Activated CD4-positive, alpha-beta T cell treated with anti-CD3 and anti-CD28 coated beads for 1 hour (primary cell): ENCODE data around the gene EMILIN3.
A peak's percentile ranks its signal among the peaks of the same experiment; 100 is the strongest.

Experiments used
- DNase-seq: peaks from one replicate; pipeline ENCODE4 v3.0.0-alpha.2; 2020

Gene EMILIN3

GRCh38 chr20:41344477-41344876 lies 22.1 kb downstream of the EMILIN3 start:
- DNase-seq: no peak

GRCh38 chr20:41342474-41343464 lies 23.8 kb downstream of the EMILIN3 start:
- DNase-seq: no peak

- DNase-seq: peak; percentile 31
These were observed 26.1 kb downstream of the EMILIN3 start, which contains the start of gene LPIN3 for GRCh38 chr20:41340327-41341055. LPIN3 (plus strand) TSS chr20:41340821; CDS start chr20:41345804, 4,983 bp downstream.

- peak; percentile 77 for DNase-seq
These were observed 26.7 kb downstream of the EMILIN3 start for GRCh38 chr20:41339957-41340326.

GRCh38 chr20:41336711-41337492 lies 29.7 kb downstream of the EMILIN3 start:
- DNase-seq: no peak

GRCh38 chr20:41335591-41335990 lies 31.0 kb downstream of the EMILIN3 start:
- DNase-seq: no peak

- no peak for DNase-seq
These were observed 31.9 kb downstream of the EMILIN3 start for GRCh38 chr20:41334443-41335421.

GRCh38 chr20:41334036-41334435 lies 32.6 kb downstream of the EMILIN3 start:
- DNase-seq: no peak

GRCh38 chr20:41331731-41332130 lies 34.9 kb downstream of the EMILIN3 start:
- DNase-seq: no peak

- no peak for DNase-seq
These were observed 35.7 kb downstream of the EMILIN3 start for GRCh38 chr20:41330941-41331340.

- DNase-seq: no peak
These were observed 36.3 kb downstream of the EMILIN3 start for GRCh38 chr20:41330343-41330720.

GRCh38 chr20:41329435-41330342 lies 36.9 kb downstream of the EMILIN3 start:
- peak; percentile 55 for DNase-seq

GRCh38 chr20:41327178-41327577 lies 39.4 kb downstream of the EMILIN3 start:
- DNase-seq: no peak

GRCh38 chr20:41320976-41321375 lies 45.6 kb downstream of the EMILIN3 start:
- DNase-seq: no peak

GRCh38 chr20:41320441-41320840 lies 46.2 kb downstream of the EMILIN3 start:
- DNase-seq: no peak

GRCh38 chr20:41318271-41318649 lies 48.4 kb downstream of the EMILIN3 start:
- no peak for DNase-seq

GRCh38 chr20:41317546-41318270 lies 48.9 kb downstream of the EMILIN3 start, which contains the start of gene ZHX3:
ZHX3 (minus strand) TSS chr20:41317731; CDS start chr20:41204916, 112,815 bp downstream.
- peak; percentile 94 for DNase-seq

- peak; percentile 62 for DNase-seq
These were observed 49.7 kb downstream of the EMILIN3 start for GRCh38 chr20:41316602-41317545.

- DNase-seq: no peak
These were observed 50.6 kb downstream of the EMILIN3 start for GRCh38 chr20:41316051-41316450.
